Right lobe of liver (tissue), 4 donors: ENCODE data around the gene ANP32D.

Source experiments
- POLR2A ChIP-seq: fragments of 450-650 bp; IDR thresholded peaks from one replicate; pipeline ENCODE4 v1.6.1; 2017; ENCODE audit warnings: antibody characterized with exemption, mild to moderate bottlenecking
- TF ChIP-seq, protein P1 (sequence below), 4 donors: fragments of 200-600 bp in 3 of 4; fragments of 450-650 bp in 1 of 4; IDR thresholded peaks; one replicate each; pipeline versions ENCODE4 v1.5.1 to v1.8.0; 2016 to 2022; ENCODE audit warnings: antibody characterized with exemption in 4 of 4, mild to moderate bottlenecking in 2 of 4
- donor health status: DM: no; HTN: no; CAD: no.
- donor health status: DM: no; HTN: no; CAD: no.
- donor health status: DM: no; HTN: yes; CAD: no.

DNA sequence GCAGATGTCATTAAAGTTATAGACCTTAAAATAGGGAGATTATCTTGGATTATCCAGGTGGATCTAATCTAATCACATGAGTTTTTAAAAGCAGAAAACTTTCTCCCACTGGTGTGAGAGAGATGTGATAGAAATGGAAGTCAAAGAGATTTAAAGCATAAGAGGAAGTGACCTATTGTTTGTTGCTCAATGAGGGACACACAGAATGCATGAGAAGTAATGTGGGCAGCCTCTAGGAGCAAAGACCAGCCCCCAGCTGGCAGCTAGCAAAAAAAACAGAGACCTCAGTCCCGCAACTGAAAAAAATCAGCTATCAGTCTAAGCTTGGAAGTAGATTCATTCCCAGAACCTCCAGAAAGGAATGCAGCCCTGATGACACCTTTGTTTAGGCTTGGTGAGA is 24.6 kb upstream of the ANP32D start:
- no peak for TF ChIP-seq POLR2A
- TF ChIP-seq, protein P1, sequence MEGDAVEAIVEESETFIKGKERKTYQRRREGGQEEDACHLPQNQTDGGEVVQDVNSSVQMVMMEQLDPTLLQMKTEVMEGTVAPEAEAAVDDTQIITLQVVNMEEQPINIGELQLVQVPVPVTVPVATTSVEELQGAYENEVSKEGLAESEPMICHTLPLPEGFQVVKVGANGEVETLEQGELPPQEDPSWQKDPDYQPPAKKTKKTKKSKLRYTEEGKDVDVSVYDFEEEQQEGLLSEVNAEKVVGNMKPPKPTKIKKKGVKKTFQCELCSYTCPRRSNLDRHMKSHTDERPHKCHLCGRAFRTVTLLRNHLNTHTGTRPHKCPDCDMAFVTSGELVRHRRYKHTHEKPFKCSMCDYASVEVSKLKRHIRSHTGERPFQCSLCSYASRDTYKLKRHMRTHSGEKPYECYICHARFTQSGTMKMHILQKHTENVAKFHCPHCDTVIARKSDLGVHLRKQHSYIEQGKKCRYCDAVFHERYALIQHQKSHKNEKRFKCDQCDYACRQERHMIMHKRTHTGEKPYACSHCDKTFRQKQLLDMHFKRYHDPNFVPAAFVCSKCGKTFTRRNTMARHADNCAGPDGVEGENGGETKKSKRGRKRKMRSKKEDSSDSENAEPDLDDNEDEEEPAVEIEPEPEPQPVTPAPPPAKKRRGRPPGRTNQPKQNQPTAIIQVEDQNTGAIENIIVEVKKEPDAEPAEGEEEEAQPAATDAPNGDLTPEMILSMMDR (IDR thresholded peaks at IDR 0.05) = no peak
